Measurements from ENCODE around the gene MTMR2. TPM values are rescaled to one million over a fixed set of nuclear protein-coding genes. Genes with fewer than 3 reads are reported as not detected.

Gene MTMR2
- total and polyA plus RNA-seq, 2 of the 13 experiments (the other 11 are each of a cell fraction or from before 2014, with no cell fraction given), result 12.7 to 22.3 TPM

DNA sequence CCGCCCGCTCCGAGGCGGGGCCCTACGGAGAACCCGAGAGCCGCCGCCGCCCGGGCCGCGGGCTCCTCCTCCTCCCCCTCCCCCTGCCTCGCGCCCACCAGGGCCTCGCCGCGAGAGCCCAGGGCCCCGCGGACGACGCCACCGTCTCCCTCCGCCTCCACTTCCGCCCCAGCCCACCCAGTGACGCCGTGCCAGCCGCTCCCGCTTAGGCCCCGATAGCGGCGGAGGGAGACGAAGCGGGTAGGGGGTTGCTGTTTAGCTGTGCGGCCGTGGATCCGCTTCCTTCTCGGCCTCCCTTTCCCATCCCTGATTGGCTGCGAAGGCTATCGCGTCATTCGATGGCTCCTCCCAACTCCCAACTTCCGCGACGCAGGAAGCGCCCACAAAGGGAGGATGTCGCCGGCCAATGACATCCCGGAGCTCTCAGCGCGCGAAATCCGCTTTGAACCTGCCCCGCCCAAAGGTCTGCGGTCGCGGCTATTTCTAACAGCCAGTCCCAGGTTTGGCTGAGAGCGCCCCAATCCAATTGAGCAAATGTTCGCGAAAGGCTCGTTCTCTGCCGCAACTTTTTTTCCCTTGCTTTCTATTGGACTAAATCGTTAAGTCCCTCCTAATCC lies 134.3 kb downstream of the MTMR2 start, which contains the start of gene FAM76B (continued):
- peak; percentile 58; the same call in 1 of the 2 replicates for TF ChIP-seq PPARG (CRISPR knock-in tag; conservative IDR thresholded peaks at IDR 0.05)
- TF ChIP-seq HOXA3 (CRISPR knock-in tag; IDR thresholded peaks at IDR 0.05), result peak; percentile 98
- no peak for TF ChIP-seq ZFP36L2 (CRISPR knock-in tag; IDR thresholded peaks at IDR 0.05)
- peak; percentile 5; the same call in 1 of the 2 replicates for TF ChIP-seq ZNF24 (IDR thresholded peaks at IDR 0.05)
- no peak for TF ChIP-seq ZNF674 (CRISPR knock-in tag; IDR thresholded peaks at IDR 0.05; ENCODE audit: low read depth)
- TF ChIP-seq YY1 (IDR thresholded peaks at IDR 0.05; ENCODE audit: insufficient read depth, insufficient replicate concordance, low read depth, low read length), result peak; percentile 78
- TF ChIP-seq NFKB2 (CRISPR knock-in tag; IDR thresholded peaks at IDR 0.05; ENCODE audit: borderline replicate concordance), result peak; percentile 63; the same call in 1 of the 2 replicates
- no peak for TF ChIP-seq KLF11 (CRISPR knock-in tag; IDR thresholded peaks at IDR 0.05)
- no peak for TF ChIP-seq ZNF317 (CRISPR knock-in tag; IDR thresholded peaks at IDR 0.05)
- TF ChIP-seq, protein P1, sequence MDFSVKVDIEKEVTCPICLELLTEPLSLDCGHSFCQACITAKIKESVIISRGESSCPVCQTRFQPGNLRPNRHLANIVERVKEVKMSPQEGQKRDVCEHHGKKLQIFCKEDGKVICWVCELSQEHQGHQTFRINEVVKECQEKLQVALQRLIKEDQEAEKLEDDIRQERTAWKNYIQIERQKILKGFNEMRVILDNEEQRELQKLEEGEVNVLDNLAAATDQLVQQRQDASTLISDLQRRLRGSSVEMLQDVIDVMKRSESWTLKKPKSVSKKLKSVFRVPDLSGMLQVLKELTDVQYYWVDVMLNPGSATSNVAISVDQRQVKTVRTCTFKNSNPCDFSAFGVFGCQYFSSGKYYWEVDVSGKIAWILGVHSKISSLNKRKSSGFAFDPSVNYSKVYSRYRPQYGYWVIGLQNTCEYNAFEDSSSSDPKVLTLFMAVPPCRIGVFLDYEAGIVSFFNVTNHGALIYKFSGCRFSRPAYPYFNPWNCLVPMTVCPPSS (IDR thresholded peaks at IDR 0.05), result no peak
- peak; percentile 92; the same call in 1 of the 2 replicates for TF ChIP-seq ZFX (CRISPR knock-in tag; IDR thresholded peaks at IDR 0.05; ENCODE audit: low read depth)
- no peak for TF ChIP-seq TP53 (CRISPR knock-in tag; conservative IDR thresholded peaks at IDR 0.05)
- TF ChIP-seq GABPB1 (CRISPR knock-in tag; IDR thresholded peaks at IDR 0.05), result peak; percentile 96
- peak; percentile 85 for TF ChIP-seq KMT2A (CRISPR knock-in tag; IDR thresholded peaks at IDR 0.05)
- TF ChIP-seq, protein P2, sequence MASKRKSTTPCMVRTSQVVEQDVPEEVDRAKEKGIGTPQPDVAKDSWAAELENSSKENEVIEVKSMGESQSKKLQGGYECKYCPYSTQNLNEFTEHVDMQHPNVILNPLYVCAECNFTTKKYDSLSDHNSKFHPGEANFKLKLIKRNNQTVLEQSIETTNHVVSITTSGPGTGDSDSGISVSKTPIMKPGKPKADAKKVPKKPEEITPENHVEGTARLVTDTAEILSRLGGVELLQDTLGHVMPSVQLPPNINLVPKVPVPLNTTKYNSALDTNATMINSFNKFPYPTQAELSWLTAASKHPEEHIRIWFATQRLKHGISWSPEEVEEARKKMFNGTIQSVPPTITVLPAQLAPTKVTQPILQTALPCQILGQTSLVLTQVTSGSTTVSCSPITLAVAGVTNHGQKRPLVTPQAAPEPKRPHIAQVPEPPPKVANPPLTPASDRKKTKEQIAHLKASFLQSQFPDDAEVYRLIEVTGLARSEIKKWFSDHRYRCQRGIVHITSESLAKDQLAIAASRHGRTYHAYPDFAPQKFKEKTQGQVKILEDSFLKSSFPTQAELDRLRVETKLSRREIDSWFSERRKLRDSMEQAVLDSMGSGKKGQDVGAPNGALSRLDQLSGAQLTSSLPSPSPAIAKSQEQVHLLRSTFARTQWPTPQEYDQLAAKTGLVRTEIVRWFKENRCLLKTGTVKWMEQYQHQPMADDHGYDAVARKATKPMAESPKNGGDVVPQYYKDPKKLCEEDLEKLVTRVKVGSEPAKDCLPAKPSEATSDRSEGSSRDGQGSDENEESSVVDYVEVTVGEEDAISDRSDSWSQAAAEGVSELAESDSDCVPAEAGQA (IDR thresholded peaks at IDR 0.05; ENCODE audit: low read depth), result peak; percentile 93
- TF ChIP-seq, protein P2 (CRISPR knock-in tag; IDR thresholded peaks at IDR 0.05; ENCODE audit: borderline replicate concordance), result no peak
- peak; percentile 75 for TF ChIP-seq JUND (CRISPR knock-in tag; IDR thresholded peaks at IDR 0.05)
- peak; percentile 41; the same call in 1 of the 2 replicates for TF ChIP-seq ZNF124 (CRISPR knock-in tag; IDR thresholded peaks at IDR 0.05)
- TF ChIP-seq, protein P3, sequence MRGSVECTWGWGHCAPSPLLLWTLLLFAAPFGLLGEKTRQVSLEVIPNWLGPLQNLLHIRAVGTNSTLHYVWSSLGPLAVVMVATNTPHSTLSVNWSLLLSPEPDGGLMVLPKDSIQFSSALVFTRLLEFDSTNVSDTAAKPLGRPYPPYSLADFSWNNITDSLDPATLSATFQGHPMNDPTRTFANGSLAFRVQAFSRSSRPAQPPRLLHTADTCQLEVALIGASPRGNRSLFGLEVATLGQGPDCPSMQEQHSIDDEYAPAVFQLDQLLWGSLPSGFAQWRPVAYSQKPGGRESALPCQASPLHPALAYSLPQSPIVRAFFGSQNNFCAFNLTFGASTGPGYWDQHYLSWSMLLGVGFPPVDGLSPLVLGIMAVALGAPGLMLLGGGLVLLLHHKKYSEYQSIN (CRISPR knock-in tag; IDR thresholded peaks at IDR 0.05; ENCODE audit: borderline replicate concordance), result no peak
- no peak; the same call in 1 of the 2 replicates for TF ChIP-seq ZNF264 (CRISPR knock-in tag; IDR thresholded peaks at IDR 0.05)
- TF ChIP-seq ZNF780A (CRISPR knock-in tag; IDR thresholded peaks at IDR 0.05), result no peak
- peak; percentile 49; the same call in 1 of the 2 replicates for TF ChIP-seq POLR2G (IDR thresholded peaks at IDR 0.05; ENCODE audit: low read depth, low read length)
- peak; percentile 74 for TF ChIP-seq ZNF883 (CRISPR knock-in tag; IDR thresholded peaks at IDR 0.05; ENCODE audit: not compliant biosample characterization)
- no peak for TF ChIP-seq ZNF567 (CRISPR knock-in tag; IDR thresholded peaks at IDR 0.05; ENCODE audit: borderline replicate concordance)

Measured in HepG2 (cell line).